Motor neuron (in vitro differentiated cells): ENCODE data around the gene BICDL1. TPM values are rescaled to one million over a fixed set of nuclear protein-coding genes. Genes with fewer than 3 reads are reported as not detected.

Experiments used
- ATAC-seq, 8 experiments: fragments of 200-7000 bp; cut with Tn5 transposase; replicated peaks in 6 of 8; 2 replicates each; pipeline ENCODE4 v1.8.0; 2021; ENCODE audit warnings: mild to moderate bottlenecking in 8 of 8, moderate library complexity in 8 of 8
- H3K27ac ChIP-seq, 2 donors: fragments of 250-450 bp; sonication (Bioruptor Pico); 2 replicates each; pipeline ENCODE4 v1.9.0; 2021; ENCODE audit warnings: antibody characterized with exemption in 2 of 2, mild to moderate bottlenecking in 2 of 2, moderate library complexity in 1 of 2
- H3K4me1 ChIP-seq, 2 donors: fragments of 250-450 bp; sonication (Bioruptor Pico); replicated peaks in 1 of 2; 2 replicates each; pipeline ENCODE4 v1.6.1; 2021; ENCODE audit warnings: antibody characterized with exemption in 2 of 2, mild to moderate bottlenecking in 2 of 2, moderate library complexity in 1 of 2
- H3K4me3 ChIP-seq, 5 donors: fragments of 250-450 bp; sonication (Bioruptor Pico); 2 replicates each; pipeline ENCODE4 v1.9.0; 2021; ENCODE audit warnings: antibody characterized with exemption in 5 of 5, mild to moderate bottlenecking in 5 of 5, moderate library complexity in 4 of 5
- WGBS, 10 experiments: fragments of 450-650 bp; shearing (Covaris generic); methylation state at CpG; one replicate each; pipeline ENCODE4 v1.0.0; 2022; 5-methylcytosine and 5-hydroxymethylcytosine counted together
- in situ Hi-C, 9 experiments: fragments of 400-800 bp; cut with MboI; loops; one replicate each; pipeline ENCODE4 v1.15.0; 2021; ENCODE audit warnings: low sequenced_read_pairs in 9 of 9, low pct_unique_long_range_greater_than_20kb in 2 of 9; ENCODE audit not compliant: unreplicated experiment in 9 of 9
- total RNA-seq, 8 experiments: library from RNA; unstranded; fragments of 300-600 nt; gene quantifications; 2 replicates each; pipeline versions ENCODE4 v1.2.3 to v1.2.4, GENCODE V29; 2022

BICDL1 gene
- total RNA-seq, 8 experiments from 2014 or later: 1.6 to 31.3 (median 13.4) TPM

- WGBS, 10 experiments: 26 to 80% (median 58%) methylated on average over 2 to 5 of the region's 5 CpGs; no CpG with 5 or more reads in 6 of the 10 experiments
Observed at GRCh38 chr12:120078868-120079267, 89.8 kb downstream of the BICDL1 start.

DNA sequence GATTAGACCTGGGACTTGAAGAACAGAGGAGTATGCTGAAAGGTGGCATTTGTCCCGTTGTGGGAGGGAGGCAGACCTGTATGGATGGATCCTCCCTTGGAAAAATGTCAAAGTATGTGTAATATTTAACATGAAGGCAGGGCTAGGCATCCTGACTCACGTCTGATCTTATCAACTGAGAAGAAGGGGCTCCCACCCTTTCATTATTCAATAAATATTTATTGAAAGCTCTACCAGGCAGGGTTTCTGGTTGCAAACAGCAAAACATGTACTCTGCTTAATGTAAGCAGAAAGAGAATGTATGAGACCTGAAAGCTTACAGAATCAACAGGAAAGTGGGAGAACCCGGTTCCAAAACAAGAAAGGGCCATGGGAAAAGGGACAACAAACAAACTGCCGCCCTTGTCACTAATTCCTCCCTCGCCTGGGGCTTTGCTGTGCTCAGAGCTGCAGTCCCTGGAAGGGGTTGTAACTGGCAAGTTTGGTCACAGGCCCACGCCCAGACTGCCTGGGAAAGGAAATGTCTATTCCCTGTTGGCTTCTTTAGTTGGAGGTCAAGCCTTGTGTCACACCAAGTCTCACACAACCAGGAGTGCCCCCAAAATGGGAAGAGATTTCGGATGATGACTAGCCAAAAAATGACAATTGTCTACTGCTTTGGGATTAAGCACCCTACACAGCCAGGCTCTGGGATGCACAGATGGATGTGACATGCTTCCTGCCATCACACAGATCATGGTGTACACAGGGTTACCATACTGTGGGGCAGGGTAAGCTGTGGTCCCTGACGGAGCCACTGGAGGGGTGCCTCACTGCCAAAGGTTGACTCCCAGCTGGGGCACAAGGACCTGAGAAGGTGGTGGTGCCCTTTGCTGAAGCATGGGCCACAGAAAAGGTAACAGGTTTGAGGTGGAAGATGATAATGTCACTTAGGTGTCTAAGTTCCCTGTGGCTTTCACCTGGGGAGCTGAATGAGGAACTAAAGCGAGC, 90.7 kb downstream of the BICDL1 start:
- no peak overlapping the region for H3K4me3 ChIP-seq
- 0 to 88% (median 54%) methylated on average over 1 to 9 of the region's 9 CpGs; no CpG with 5 or more reads in 1 of the 10 experiments for WGBS, 10 experiments
- H3K27ac ChIP-seq: no peak overlapping the region
- in situ Hi-C loops: loop anchor here in 1 of 9 experiments (25.0 kb wide), 2 partner anchors 92 to 267 kb away; partner anchors contain the start of gene BICDL1
- peak in 3 of 8 experiments; percentile 84 to 89 (median 88) for ATAC-seq
- H3K4me1 ChIP-seq: no peaks in the 10 kb centered on the region

More at GRCh38 chr12:120078868-120079267, 89.8 kb downstream of the BICDL1 start:
- peak in 3 of 8 experiments; percentile 9 to 54 (median 51) for ATAC-seq
- Histone ChIP-seq H3K4me1 (no peaks in the 10 kb centered on the region), H3K4me3 (no peak overlapping the region), H3K27ac (no peak overlapping the region)
- in situ Hi-C loops: loop anchor here in 1 of 9 experiments (25.0 kb wide), 2 partner anchors 92 to 267 kb away; partner anchors contain the start of gene BICDL1

DNA sequence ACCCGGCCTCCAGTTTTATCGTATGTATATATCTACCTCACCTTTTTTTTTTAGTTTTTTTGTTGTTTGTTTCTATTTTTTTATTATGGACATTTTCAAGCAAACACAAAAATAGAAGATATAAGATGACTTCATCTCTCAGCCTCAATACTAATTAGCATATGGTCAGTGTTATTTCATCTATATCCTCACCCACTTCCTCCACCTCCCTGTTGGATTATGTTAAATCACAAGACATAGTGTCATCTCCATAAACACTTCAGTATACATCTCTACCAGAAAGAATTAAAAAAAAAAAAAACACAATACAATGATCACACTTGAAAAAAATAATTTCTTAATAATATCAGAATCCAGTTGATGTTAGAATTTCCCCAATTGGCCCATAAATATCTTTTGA, 92.6 kb downstream of the BICDL1 start:
- WGBS, 10 experiments: 40 to 100% (median 94%) methylated on average over 1 to 2 of the region's 2 CpGs; no CpG with 5 or more reads in 1 of the 10 experiments
- in situ Hi-C loops: loop anchor here in 1 of 9 experiments (25.0 kb wide), 2 partner anchors 94 to 269 kb away; partner anchors contain the start of gene BICDL1
- H3K27ac ChIP-seq: no peak overlapping the region
- ATAC-seq: no peak
- H3K4me1 ChIP-seq: peaks cover 10% of the 10 kb centered on the region in 2 donors
- H3K4me3 ChIP-seq: no peak overlapping the region

DNA sequence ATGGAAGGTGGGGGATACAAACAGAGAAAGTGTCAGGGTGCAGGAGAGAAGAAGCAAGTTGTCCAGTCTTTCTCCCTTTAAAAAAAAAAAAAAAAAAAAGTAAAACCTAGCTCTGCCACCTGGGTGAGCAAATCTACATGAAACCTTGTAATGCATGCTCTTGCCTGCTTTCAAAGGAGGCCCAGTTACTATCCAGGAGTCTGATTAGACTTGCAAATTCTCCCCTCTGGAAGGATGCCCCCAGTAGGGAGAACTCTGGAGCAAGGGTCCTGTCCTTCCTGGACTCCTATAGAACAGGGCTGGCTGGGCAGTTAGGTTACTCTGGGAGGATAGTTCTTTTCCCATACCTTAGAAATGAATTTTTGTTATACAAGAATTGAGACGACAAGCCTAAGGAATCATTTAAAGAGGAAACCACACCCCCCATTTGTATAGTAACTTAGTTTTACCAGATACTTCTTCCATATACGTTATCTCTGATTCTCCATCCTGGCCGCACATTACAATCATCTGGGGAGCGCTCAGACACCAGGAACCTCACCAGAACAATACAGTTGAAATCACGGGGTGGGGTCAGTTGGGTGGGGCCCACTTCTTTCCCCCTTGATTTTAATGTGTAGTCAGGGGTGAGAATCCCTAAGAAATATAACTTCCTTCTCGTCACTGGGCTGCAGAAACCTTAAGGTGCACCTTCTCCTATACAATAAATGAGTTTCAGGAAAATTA, 97.0 kb downstream of the BICDL1 start:
- Histone ChIP-seq H3K4me1 (peaks cover 17 to 18% of the 10 kb centered on the region in 2 donors), H3K27ac (no peak overlapping the region), H3K4me3 (no peak overlapping the region)
- in situ Hi-C loops: loop anchor here in 1 of 9 experiments (25.0 kb wide), 2 partner anchors 99 to 274 kb away; partner anchors contain the start of gene BICDL1
- ATAC-seq: peak in 1 of 8 experiments; percentile 8
- 7 to 80% (median 33%) methylated on average over 1 to 4 of the region's 6 CpGs; no CpG with 5 or more reads in 1 of the 10 experiments for WGBS, 10 experiments

GRCh38 chr12:120086801-120087621, 98.0 kb downstream of the BICDL1 start:
- peaks cover 17 to 18% of the 10 kb centered on the region in 2 donors for H3K4me1 ChIP-seq
- H3K27ac ChIP-seq: peak overlapping the region; percentile 52 to 55
- WGBS, 10 experiments: 0 to 12% (median 0%) methylated on average over 1 to 31 of the region's 55 CpGs; no CpG with 5 or more reads in 1 of the 10 experiments
- H3K4me3 ChIP-seq: peak overlapping the region; percentile 29 to 39 (median 33)
- peak; percentile 90 to 98 (median 96) for ATAC-seq
- in situ Hi-C loops: loop anchor here in 1 of 9 experiments (25.0 kb wide), 2 partner anchors 100 to 275 kb away; partner anchors contain the start of gene BICDL1

GRCh38 chr12:120089105-120089504, 100.1 kb downstream of the BICDL1 start:
- Histone ChIP-seq H3K27ac (no peak overlapping the region), H3K4me1 (peaks cover 35 to 38% of the 10 kb centered on the region in 2 donors), H3K4me3 (no peak overlapping the region)
- no peak for ATAC-seq
- in situ Hi-C loops: loop anchor here in 1 of 9 experiments (25.0 kb wide), 2 partner anchors 102 to 277 kb away; partner anchors contain the start of gene BICDL1
- WGBS, 10 experiments: 38 to 100% methylated on average over 1 to 3 of the region's 8 CpGs; no CpG with 5 or more reads in 8 of the 10 experiments

GRCh38 chr12:120089796-120090195, 100.8 kb downstream of the BICDL1 start:
- peaks cover 42 to 45% of the 10 kb centered on the region in 2 donors for H3K4me1 ChIP-seq
- no peak overlapping the region for H3K4me3 ChIP-seq
- H3K27ac ChIP-seq: no peak overlapping the region
- 0 to 100% (median 90%) methylated on average over 1 to 2 of the region's 2 CpGs; no CpG with 5 or more reads in 6 of the 10 experiments for WGBS, 10 experiments
- in situ Hi-C loops: loop anchor here in 1 of 9 experiments (25.0 kb wide), 2 partner anchors 102 to 277 kb away; partner anchors contain the start of gene BICDL1
- ATAC-seq: no peak

- no peak for ATAC-seq
- 0 to 72% (median 40%) methylated on average over 1 to 3 of the region's 3 CpGs; no CpG with 5 or more reads in 7 of the 10 experiments for WGBS, 10 experiments
- in situ Hi-C loops: loop anchor here in 1 of 9 experiments (25.0 kb wide), 2 partner anchors 103 to 278 kb away; partner anchors contain the start of gene BICDL1
- no peak overlapping the region for H3K27ac ChIP-seq
- no peak overlapping the region for H3K4me3 ChIP-seq
- H3K4me1 ChIP-seq: peaks cover 44 to 47% of the 10 kb centered on the region in 2 donors
Observed at GRCh38 chr12:120090206-120090605, 101.2 kb downstream of the BICDL1 start.

GRCh38 chr12:120090626-120091295, 101.7 kb downstream of the BICDL1 start:
- Histone ChIP-seq H3K4me1 (peaks cover 43 to 46% of the 10 kb centered on the region in 2 donors), H3K4me3 (no peak overlapping the region), H3K27ac (no peak overlapping the region)
- no peak for ATAC-seq
- in situ Hi-C loops: loop anchor here in 1 of 9 experiments (25.0 kb wide), 2 partner anchors 103 to 278 kb away; partner anchors contain the start of gene BICDL1
- WGBS, 10 experiments: 60 to 90% (median 70%) methylated on average over 2 to 5 of the region's 19 CpGs; no CpG with 5 or more reads in 5 of the 10 experiments

GRCh38 chr12:120091371-120092090, 102.5 kb downstream of the BICDL1 start:
- Histone ChIP-seq H3K4me1 (peaks cover 35 to 38% of the 10 kb centered on the region in 2 donors), H3K27ac (no peak overlapping the region), H3K4me3 (no peak overlapping the region)
- in situ Hi-C loops: loop anchor here in 1 of 9 experiments (25.0 kb wide), 2 partner anchors 104 to 279 kb away; partner anchors contain the start of gene BICDL1
- no peak for ATAC-seq
- WGBS, 10 experiments: 84 to 100% (median 93%) methylated on average over 1 to 8 of the region's 12 CpGs; no CpG with 5 or more reads in 4 of the 10 experiments
